ENCODE measurements around the gene ZPBP2. TPM values are rescaled to one million over a fixed set of nuclear protein-coding genes. Genes with fewer than 3 reads are reported as not detected.

Gene ZPBP2
- total RNA-seq, result not detected
- not detected for polyA plus RNA-seq
- long read RNA-seq, donor 1, result 0 reads
- long read RNA-seq, donor 2, result 0 reads

GRCh38 chr17:39867880-39868553 lies at the start of gene ZPBP2:
ZPBP2 (plus strand) TSS chr17:39868202; CDS start chr17:39868355, 153 bp downstream.
- no peak within 1 kb of the TSS for H3K27ac ChIP-seq (ENCODE audit: low read depth in 1 of 2, low read length in 2 of 2)
- ATAC-seq (ENCODE audit: low FRiP score) (no peak), DNase-seq (no peak)
- intact Hi-C loops (cut with DNase I), result loop anchor here in 1 of 2 donors (10.0 kb wide), 1 partner anchor 97 kb away; the partner anchor contains the start of gene GSDMA
- no peaks in the 10 kb centered on the region for H3K4me1 ChIP-seq (ENCODE audit: control insufficient read depth in 1 of 2, insufficient read depth in 2 of 2, low read length in 2 of 2)
- 17 to 23% methylated on average over 65 to 67 of the region's 67 CpGs for WGBS, 2 donors
- no peak within 1 kb of the TSS for H3K4me3 ChIP-seq (ENCODE audit: low read length in 2 of 2)
- H3K36me3 ChIP-seq (ENCODE audit: control insufficient read depth in 1 of 2, insufficient read depth in 2 of 2, low read length in 1 of 2), result no peaks in the 10 kb centered on the region
- no peaks in the 10 kb centered on the region for H3K9me3 ChIP-seq (ENCODE audit: control insufficient read depth, low read length)
- no peaks in the 10 kb centered on the region for H3K27me3 ChIP-seq (ENCODE audit: control insufficient read depth in 1 of 2, insufficient read depth in 2 of 2, low read length in 1 of 2)

GRCh38 chr17:39818358-39819000 lies 49.5 kb upstream of the ZPBP2 start:
- Histone ChIP-seq H3K4me1 (ENCODE audit: control insufficient read depth in 1 of 2, insufficient read depth in 2 of 2, low read length in 2 of 2) (no peaks in the 10 kb centered on the region), H3K4me3 (ENCODE audit: low read length in 2 of 2) (no peak overlapping the region), H3K9me3 (ENCODE audit: control insufficient read depth, low read length) (peaks cover 1% of the 10 kb centered on the region), H3K27ac (ENCODE audit: low read depth in 1 of 2, low read length in 2 of 2) (no peak overlapping the region), H3K36me3 (ENCODE audit: control insufficient read depth in 1 of 2, insufficient read depth in 2 of 2, low read length in 1 of 2) (no peaks in the 10 kb centered on the region), H3K27me3 (ENCODE audit: control insufficient read depth in 1 of 2, insufficient read depth in 2 of 2, low read length in 1 of 2) (peaks cover 0 to 2% of the 10 kb centered on the region in 2 donors)
- DNase-seq, result no peak
- no peak for ATAC-seq (ENCODE audit: low FRiP score)
- WGBS, 2 donors, result 80% methylated on average over 9 of the region's 9 CpGs
- intact Hi-C loops (cut with DNase I), result no loop called here

GRCh38 chr17:39820541-39820940 lies 47.5 kb upstream of the ZPBP2 start:
- no peak overlapping the region for H3K27ac ChIP-seq (ENCODE audit: low read depth in 1 of 2, low read length in 2 of 2)
- no peak for DNase-seq
- intact Hi-C loops (cut with DNase I), result no loop called here

GRCh38 chr17:39820987-39821386 lies 47.0 kb upstream of the ZPBP2 start:
- Histone ChIP-seq H3K27me3 (ENCODE audit: control insufficient read depth in 1 of 2, insufficient read depth in 2 of 2, low read length in 1 of 2) (peaks cover 0 to 2% of the 10 kb centered on the region in 2 donors), H3K36me3 (ENCODE audit: control insufficient read depth in 1 of 2, insufficient read depth in 2 of 2, low read length in 1 of 2) (no peaks in the 10 kb centered on the region), H3K4me1 (ENCODE audit: control insufficient read depth in 1 of 2, insufficient read depth in 2 of 2, low read length in 2 of 2) (no peaks in the 10 kb centered on the region), H3K27ac (ENCODE audit: low read depth in 1 of 2, low read length in 2 of 2) (no peak overlapping the region), H3K4me3 (ENCODE audit: low read length in 2 of 2) (no peak overlapping the region), H3K9me3 (ENCODE audit: control insufficient read depth, low read length) (peaks cover 4% of the 10 kb centered on the region)
- no peak for DNase-seq
- no peak for ATAC-seq (ENCODE audit: low FRiP score)
- WGBS, 2 donors, result 92 to 96% methylated on average over 2 of the region's 2 CpGs
- intact Hi-C loops (cut with DNase I), result no loop called here

More at GRCh38 chr17:39820541-39820940, 47.5 kb upstream of the ZPBP2 start:
- no peaks in the 10 kb centered on the region for H3K4me1 ChIP-seq (ENCODE audit: control insufficient read depth in 1 of 2, insufficient read depth in 2 of 2, low read length in 2 of 2)
- H3K4me3 ChIP-seq (ENCODE audit: low read length in 2 of 2), result no peak overlapping the region
- peaks cover 0 to 2% of the 10 kb centered on the region in 2 donors for H3K27me3 ChIP-seq (ENCODE audit: control insufficient read depth in 1 of 2, insufficient read depth in 2 of 2, low read length in 1 of 2)
- H3K36me3 ChIP-seq (ENCODE audit: control insufficient read depth in 1 of 2, insufficient read depth in 2 of 2, low read length in 1 of 2), result no peaks in the 10 kb centered on the region
- no peak for ATAC-seq (ENCODE audit: low FRiP score)
- H3K9me3 ChIP-seq (ENCODE audit: control insufficient read depth, low read length), result peaks cover 4% of the 10 kb centered on the region
- WGBS, 2 donors, result 49% methylated on average over 4 of the region's 4 CpGs

GRCh38 chr17:39822051-39822451 lies 46.0 kb upstream of the ZPBP2 start:
- peaks cover 0 to 2% of the 10 kb centered on the region in 2 donors for H3K27me3 ChIP-seq (ENCODE audit: control insufficient read depth in 1 of 2, insufficient read depth in 2 of 2, low read length in 1 of 2)
- peaks cover 6% of the 10 kb centered on the region for H3K9me3 ChIP-seq (ENCODE audit: control insufficient read depth, low read length)
- H3K27ac ChIP-seq (ENCODE audit: low read depth in 1 of 2, low read length in 2 of 2), result no peak overlapping the region
- no peaks in the 10 kb centered on the region for H3K4me1 ChIP-seq (ENCODE audit: control insufficient read depth in 1 of 2, insufficient read depth in 2 of 2, low read length in 2 of 2)
- DNase-seq, result no peak
- H3K36me3 ChIP-seq (ENCODE audit: control insufficient read depth in 1 of 2, insufficient read depth in 2 of 2, low read length in 1 of 2), result no peaks in the 10 kb centered on the region
- no peak for ATAC-seq (ENCODE audit: low FRiP score)
- intact Hi-C loops (cut with DNase I), result no loop called here
- WGBS, 2 donors, result 87 to 93% methylated on average over 2 of the region's 2 CpGs
- H3K4me3 ChIP-seq (ENCODE audit: low read length in 2 of 2), result no peak overlapping the region

GRCh38 chr17:39823407-39824054 lies 44.5 kb upstream of the ZPBP2 start:
- Histone ChIP-seq H3K9me3 (ENCODE audit: control insufficient read depth, low read length) (peaks cover 6% of the 10 kb centered on the region), H3K27me3 (ENCODE audit: control insufficient read depth in 1 of 2, insufficient read depth in 2 of 2, low read length in 1 of 2) (peaks cover 0 to 2% of the 10 kb centered on the region in 2 donors), H3K27ac (ENCODE audit: low read depth in 1 of 2, low read length in 2 of 2) (no peak overlapping the region), H3K4me3 (ENCODE audit: low read length in 2 of 2) (no peak overlapping the region), H3K4me1 (ENCODE audit: control insufficient read depth in 1 of 2, insufficient read depth in 2 of 2, low read length in 2 of 2) (no peaks in the 10 kb centered on the region), H3K36me3 (ENCODE audit: control insufficient read depth in 1 of 2, insufficient read depth in 2 of 2, low read length in 1 of 2) (no peaks in the 10 kb centered on the region)
- DNase-seq, result no peak
- 88 to 91% methylated on average over 5 of the region's 5 CpGs for WGBS, 2 donors
- intact Hi-C loops (cut with DNase I), result no loop called here
- no peak for ATAC-seq (ENCODE audit: low FRiP score)

- 86 to 92% methylated on average over 2 of the region's 2 CpGs for WGBS, 2 donors
- DNase-seq, result no peak
- intact Hi-C loops (cut with DNase I), result no loop called here
- peaks cover 6% of the 10 kb centered on the region for H3K9me3 ChIP-seq (ENCODE audit: control insufficient read depth, low read length)
- ATAC-seq (ENCODE audit: low FRiP score), result no peak
- H3K27me3 ChIP-seq (ENCODE audit: control insufficient read depth in 1 of 2, insufficient read depth in 2 of 2, low read length in 1 of 2), result peaks cover 0 to 2% of the 10 kb centered on the region in 2 donors
- no peak overlapping the region for H3K4me3 ChIP-seq (ENCODE audit: low read length in 2 of 2)
- no peaks in the 10 kb centered on the region for H3K36me3 ChIP-seq (ENCODE audit: control insufficient read depth in 1 of 2, insufficient read depth in 2 of 2, low read length in 1 of 2)
- no peak overlapping the region for H3K27ac ChIP-seq (ENCODE audit: low read depth in 1 of 2, low read length in 2 of 2)
- no peaks in the 10 kb centered on the region for H3K4me1 ChIP-seq (ENCODE audit: control insufficient read depth in 1 of 2, insufficient read depth in 2 of 2, low read length in 2 of 2)
These were observed 41.7 kb upstream of the ZPBP2 start for GRCh38 chr17:39826334-39826733.

- Histone ChIP-seq H3K9me3 (ENCODE audit: control insufficient read depth, low read length) (peaks cover 5% of the 10 kb centered on the region), H3K27me3 (ENCODE audit: control insufficient read depth in 1 of 2, insufficient read depth in 2 of 2, low read length in 1 of 2) (no peaks in the 10 kb centered on the region), H3K4me1 (ENCODE audit: control insufficient read depth in 1 of 2, insufficient read depth in 2 of 2, low read length in 2 of 2) (no peaks in the 10 kb centered on the region), H3K4me3 (ENCODE audit: low read length in 2 of 2) (no peak overlapping the region), H3K36me3 (ENCODE audit: control insufficient read depth in 1 of 2, insufficient read depth in 2 of 2, low read length in 1 of 2) (no peaks in the 10 kb centered on the region), H3K27ac (ENCODE audit: low read depth in 1 of 2, low read length in 2 of 2) (no peak overlapping the region)
- ATAC-seq (ENCODE audit: low FRiP score), result no peak
- intact Hi-C loops (cut with DNase I), result no loop called here
- no peak for DNase-seq
- 87 to 89% methylated on average over 4 of the region's 4 CpGs for WGBS, 2 donors
These were observed 39.6 kb upstream of the ZPBP2 start for GRCh38 chr17:39828443-39828842.
